GM23338 (cell line): ENCODE measurements around the gene RSPH6A. TPM values are rescaled to one million over a fixed set of nuclear protein-coding genes. Genes with fewer than 3 reads are reported as not detected.

ENCODE experiments used
- ATAC-seq: fragments of 200-7000 bp; cut with Tn5 transposase; 3 replicates; pipeline ENCODE4 v1.9.1; 2020
- DNase-seq: peaks from one replicate; pipeline ENCODE4 v3.0.0-alpha.2; 2015; ENCODE audit warnings: low spot score
- H2AFZ ChIP-seq: fragments of 200-600 bp; sonication (generic); 2 replicates; pipeline ENCODE4 v1.8.0; 2016; ENCODE audit warnings: antibody characterized with exemption, mild to moderate bottlenecking, moderate library complexity
- H3F3A ChIP-seq: fragments of 200-600 bp; sonication (generic); replicated peaks from 2 replicates; pipeline ENCODE4 v1.8.0; 2017; ENCODE audit warnings: antibody characterized with exemption, mixed run types, low read depth
- H3K27ac ChIP-seq: fragments of 200-600 bp; sonication (generic); 2 replicates; pipeline ENCODE4 v1.6.1; 2016; ENCODE audit warnings: low read depth
- H3K27me3 ChIP-seq: fragments of 200-600 bp; sonication (generic); 2 replicates; pipeline ENCODE4 v1.8.0; 2016; ENCODE audit warnings: mild to moderate bottlenecking, mixed run types, moderate library complexity; ENCODE audit not compliant: insufficient read depth
- H3K36me3 ChIP-seq: fragments of 200-600 bp; sonication (generic); 2 replicates; pipeline ENCODE4 v1.8.0; 2016; ENCODE audit warnings: mild to moderate bottlenecking; ENCODE audit not compliant: insufficient read depth
- H3K4me1 ChIP-seq: fragments of 200-600 bp; sonication (generic); 2 replicates; pipeline ENCODE4 v1.8.0; 2016; ENCODE audit warnings: mild to moderate bottlenecking, moderate library complexity; ENCODE audit not compliant: insufficient read depth
- H3K4me2 ChIP-seq: fragments of 200-600 bp; sonication (generic); 2 replicates; pipeline ENCODE4 v1.7.1; 2017; ENCODE audit warnings: mixed run types
- H3K4me3 ChIP-seq: fragments of 200-600 bp; sonication (generic); 2 replicates; pipeline ENCODE4 v1.6.1; 2016; ENCODE audit warnings: mixed run types
- H3K79me2 ChIP-seq: fragments of 200-600 bp; sonication (generic); replicated peaks from 2 replicates; pipeline ENCODE4 v1.8.0; 2017; ENCODE audit warnings: mild to moderate bottlenecking; ENCODE audit not compliant: insufficient read depth
- H3K9me2 ChIP-seq: fragments of 200-600 bp; sonication (generic); 2 replicates; pipeline ENCODE4 v1.8.0; 2017; ENCODE audit not compliant: insufficient read depth
- H4K20me1 ChIP-seq: fragments of 200-600 bp; sonication (generic); replicated peaks from 2 replicates; pipeline ENCODE4 v1.8.0; 2017; ENCODE audit warnings: mild to moderate bottlenecking; ENCODE audit not compliant: insufficient read depth
- H3K27ac Mint-ChIP-seq: 2 replicates; pipeline ENCODE4 v1.8.0; 2020; ENCODE audit warnings: inconsistent platforms, mild to moderate bottlenecking, moderate library complexity, mixed read lengths
- H3K27me3 Mint-ChIP-seq: 3 replicates; pipeline ENCODE4 v1.8.0; 2022; ENCODE audit warnings: low read depth, mild to moderate bottlenecking, moderate library complexity, mixed read lengths, inconsistent platforms; ENCODE audit not compliant: insufficient read depth, poor library complexity
- H3K36me3 Mint-ChIP-seq: 3 replicates; pipeline ENCODE4 v1.8.0; 2021; ENCODE audit warnings: low read depth, mild to moderate bottlenecking, inconsistent platforms, moderate library complexity, mixed read lengths
- H3K4me1 Mint-ChIP-seq: 3 replicates; pipeline ENCODE4 v1.8.0; 2020; ENCODE audit warnings: mild to moderate bottlenecking, inconsistent platforms, mixed read lengths
- H3K4me3 Mint-ChIP-seq: 3 replicates; pipeline ENCODE4 v1.8.0; 2021; ENCODE audit warnings: moderate library complexity, mild to moderate bottlenecking, inconsistent platforms, mixed read lengths
- H3K9me3 Mint-ChIP-seq: 3 replicates; pipeline ENCODE4 v1.8.0; 2020; ENCODE audit warnings: moderate library complexity, mild to moderate bottlenecking, inconsistent platforms, mixed read lengths
- CTCF ChIP-seq, 2 experiments: fragments of 200-600 bp in 1 of 2; sonication (generic) in 1 of 2; conservative IDR thresholded peaks; 2 replicates each; pipeline versions ENCODE4 v1.5.1 to v1.6.1; 2016 to 2017; ENCODE audit warnings: antibody characterized with exemption in 2 of 2, low read depth in 2 of 2, mild to moderate bottlenecking in 2 of 2, moderate library complexity in 1 of 2
- ETS1 ChIP-seq: IDR thresholded peaks from 2 replicates; pipeline ENCODE4 v1.6.1; 2016; ENCODE audit warnings: antibody characterized with exemption
- EZH2 ChIP-seq: fragments of 200-600 bp; sonication (generic); IDR thresholded peaks from one replicate; pipeline ENCODE4 v1.8.0; 2017; ENCODE audit warnings: antibody characterized with exemption, mild to moderate bottlenecking, low read depth; ENCODE audit not compliant: unreplicated experiment
- EZH2phosphoT487 ChIP-seq: fragments of 200-600 bp; sonication (generic); IDR thresholded peaks from one replicate; pipeline ENCODE4 v1.8.1; 2018; ENCODE audit warnings: antibody characterized with exemption; ENCODE audit not compliant: unreplicated experiment
- JUNB ChIP-seq: IDR thresholded peaks from one replicate; pipeline ENCODE4 v1.6.1; 2016; ENCODE audit warnings: antibody characterized with exemption; ENCODE audit not compliant: unreplicated experiment
- NANOG ChIP-seq: IDR thresholded peaks from 2 replicates; pipeline ENCODE4 v1.6.1; 2016; ENCODE audit warnings: antibody characterized with exemption, borderline replicate concordance
- POLR2AphosphoS5 ChIP-seq: IDR thresholded peaks from 2 replicates; pipeline ENCODE4 v1.6.1; 2016; ENCODE audit warnings: antibody characterized with exemption, low read depth
- REST ChIP-seq: IDR thresholded peaks from one replicate; pipeline ENCODE4 v1.6.1; 2018; ENCODE audit warnings: antibody characterized with exemption; ENCODE audit not compliant: unreplicated experiment
- STAT1 ChIP-seq: IDR thresholded peaks from one replicate; pipeline ENCODE4 v1.6.1; 2016; ENCODE audit warnings: antibody characterized with exemption; ENCODE audit not compliant: unreplicated experiment
- ZNF114 ChIP-seq: fragments of 250-450 bp; sonication (Bioruptor Pico); IDR thresholded peaks from 2 replicates; pipeline ENCODE4 v1.5.0; 2020; ENCODE audit warnings: mild to moderate bottlenecking, moderate library complexity
- ZNF462 ChIP-seq: fragments of 250-450 bp; sonication (Bioruptor Pico); IDR thresholded peaks from 2 replicates; pipeline ENCODE4 v1.5.0; 2020; ENCODE audit warnings: mild to moderate bottlenecking, moderate library complexity
- polyA plus RNA-seq: library from polyadenylated mRNA; unstranded; fragments of >200 nt; fragmentation: Nextera tagmentation; extraction: Ambion mirVana; gene quantifications from 2 replicates; pipeline ENCODE4 v1.2.1, GENCODE V29; 2016
- total RNA-seq: library from RNA; depleted of rRNA; stranded (reverse); fragments of >200 nt; shearing (Covaris generic); gene quantifications from 2 replicates; pipeline ENCODE4 v1.2.3, GENCODE V29; 2014

The RSPH6A gene
- total and polyA plus RNA-seq, 2 experiments from 2014 or later = 0.11 to 0.21 TPM

GRCh38 chr19:45864629-45865082 is 49.5 kb upstream of the RSPH6A start:
- peak overlapping the region; percentile 63 for H3K4me3 ChIP-seq
- H3K4me2 ChIP-seq = peak overlapping the region; percentile 96
- peak overlapping the region; percentile 80 for H2AFZ ChIP-seq
- no peak for ATAC-seq
- H3K27me3 ChIP-seq = no peaks in the 10 kb centered on the region
- peaks cover 29% of the 10 kb centered on the region for H3K4me1 ChIP-seq
- H3K9me2 ChIP-seq = no peaks in the 10 kb centered on the region
- H3F3A ChIP-seq = 0 out of 2 replicates have a peak, but pooled peaks cover 3% of the 10 kb centered on the region
- 0 out of 2 replicates have a peak, but pooled peaks cover under 1% of the 10 kb centered on the region for H3K36me3 ChIP-seq
- Mint-ChIP-seq H3K27me3 (peaks cover 30% of the 10 kb centered on the region), H3K9me3 (no peaks in the 10 kb centered on the region), H3K4me1 (peaks cover 36% of the 10 kb centered on the region), H3K4me3 (peak overlapping the region; percentile 95), H3K27ac (peak overlapping the region; percentile 92), H3K36me3 (peaks cover 14% of the 10 kb centered on the region)
- DNase-seq = no peak
- peaks cover 74% of the 10 kb centered on the region for H3K79me2 ChIP-seq
- H4K20me1 ChIP-seq = peaks cover 13% of the 10 kb centered on the region; the same call in 1 of the 2 replicates
- TF ChIP-seq EZH2phosphoT487 = no peak
- TF ChIP-seq ETS1 = no peak
- no peak for TF ChIP-seq NANOG
- no peak for TF ChIP-seq POLR2AphosphoS5
- no peak for TF ChIP-seq STAT1
- no peak for TF ChIP-seq ZNF462
- no peak for TF ChIP-seq JUNB
- TF ChIP-seq ZNF114 = no peak
- no peak for TF ChIP-seq EZH2
- no peak for TF ChIP-seq REST
- no peak for TF ChIP-seq CTCF (conservative IDR thresholded peaks at IDR 0.05; ENCODE audit: low read depth in 2 of 2)
- 0 out of 2 replicates have a peak overlapping the region, but pooled peaks have one; percentile 80 for H3K27ac ChIP-seq
